ENCODE measurements around the gene REG3G.

REG3G gene

DNA sequence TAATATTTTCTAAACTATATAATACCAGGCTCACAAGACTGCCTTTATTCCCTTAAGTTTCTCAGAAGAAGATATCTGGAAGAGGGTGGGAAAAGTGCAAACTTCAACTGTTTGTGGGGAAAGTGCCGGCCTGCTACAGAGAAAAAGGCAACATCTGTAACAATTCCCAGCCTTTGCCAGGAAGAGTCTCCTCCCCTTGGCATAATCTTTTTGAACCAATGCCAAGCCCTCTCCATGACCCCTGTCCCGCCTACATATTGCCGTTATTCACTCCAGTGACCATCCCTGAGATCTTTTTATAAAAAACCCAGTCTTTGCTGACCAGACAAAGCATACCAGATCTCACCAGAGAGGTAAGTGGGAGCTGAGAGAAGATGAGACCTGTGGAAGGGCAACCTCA, at the start of gene REG3G:
Gene REG3G, plus strand, starts transcription at position 282 of the 400 bp plus-strand sequence. CDS start 392 bp downstream, outside the sequence.
- no peak within 1 kb of the TSS for H3K9ac ChIP-seq (ENCODE audit: low read length)
- no peaks in the 10 kb centered on the region for H3K9me3 ChIP-seq (ENCODE audit: control insufficient read depth, low read length)
- H3K4me3 ChIP-seq (ENCODE audit: low read length) = no peak within 1 kb of the TSS
- H3K4me1 ChIP-seq (ENCODE audit: control insufficient read depth, insufficient read depth, low read length) = no peaks in the 10 kb centered on the region
- no peaks in the 10 kb centered on the region for H3K36me3 ChIP-seq (ENCODE audit: control insufficient read depth, insufficient read depth, low read length, severe bottlenecking)
- H3K27me3 ChIP-seq (replicated peaks; ENCODE audit: control insufficient read depth, insufficient read depth, low read length) = no peaks in the 10 kb centered on the region
- no peak for DNase-seq (ENCODE audit: low read depth)

DNA sequence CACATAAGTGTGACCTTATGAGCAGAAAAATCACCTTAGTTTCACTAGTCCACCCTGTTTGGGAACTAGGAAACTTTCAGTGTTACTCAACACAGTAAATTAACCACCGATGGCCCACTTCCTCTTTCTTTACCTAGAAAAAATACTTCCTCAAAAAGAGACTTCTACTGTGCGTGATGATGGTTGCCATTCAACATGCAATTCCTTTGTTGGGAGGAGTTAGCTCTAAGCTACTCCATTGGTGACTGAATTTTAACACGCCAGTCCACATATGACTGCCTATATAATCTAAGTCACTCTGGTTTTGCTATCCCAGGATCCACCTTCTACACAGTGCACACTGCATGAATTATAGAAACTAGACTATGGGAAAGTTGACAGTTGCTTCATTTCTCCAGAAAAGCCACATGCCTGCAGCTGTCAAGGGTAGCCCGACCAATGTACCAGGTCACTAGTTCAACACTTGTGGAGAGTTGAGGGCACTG, 47.8 kb upstream of the REG3G start:
- DNase-seq (ENCODE audit: low read depth) = no peak
- Histone ChIP-seq H3K27me3 (replicated peaks; ENCODE audit: control insufficient read depth, insufficient read depth, low read length) (peaks cover 23% of the 10 kb centered on the region), H3K36me3 (ENCODE audit: control insufficient read depth, insufficient read depth, low read length, severe bottlenecking) (no peaks in the 10 kb centered on the region)

DNA sequence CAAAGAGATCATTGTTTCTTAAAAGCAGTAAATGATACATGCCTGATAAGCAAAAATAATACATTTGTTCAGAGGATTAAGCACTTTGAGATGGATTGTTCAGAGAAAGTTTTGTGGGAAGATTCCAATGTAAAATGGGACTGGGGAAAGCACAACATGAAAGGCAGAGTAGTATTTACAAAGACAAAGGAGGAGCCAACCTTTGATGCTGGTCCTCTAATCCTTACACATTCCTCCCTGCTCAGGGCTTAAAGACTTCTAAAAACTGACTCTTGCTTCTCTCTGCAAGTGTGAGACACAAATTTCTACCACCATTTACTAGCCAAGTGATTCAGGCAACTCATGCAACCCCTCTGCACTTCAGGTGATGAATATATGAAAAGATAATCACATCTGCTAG, 47.2 kb upstream of the REG3G start:
- Histone ChIP-seq H3K9me3 (ENCODE audit: control insufficient read depth, low read length) (no peaks in the 10 kb centered on the region), H3K36me3 (ENCODE audit: control insufficient read depth, insufficient read depth, low read length, severe bottlenecking) (no peaks in the 10 kb centered on the region), H3K4me1 (ENCODE audit: control insufficient read depth, insufficient read depth, low read length) (no peaks in the 10 kb centered on the region), H3K4me3 (ENCODE audit: low read length) (no peak overlapping the region), H3K27me3 (replicated peaks; ENCODE audit: control insufficient read depth, insufficient read depth, low read length) (peaks cover 28% of the 10 kb centered on the region), H3K9ac (ENCODE audit: low read length) (no peak overlapping the region)
- DNase-seq (ENCODE audit: low read depth) = no peak

More for the DNA sequence above, 47.8 kb upstream of the REG3G start:
- Histone ChIP-seq H3K4me1 (ENCODE audit: control insufficient read depth, insufficient read depth, low read length) (no peaks in the 10 kb centered on the region), H3K4me3 (ENCODE audit: low read length) (no peak overlapping the region), H3K9ac (ENCODE audit: low read length) (no peak overlapping the region), H3K9me3 (ENCODE audit: control insufficient read depth, low read length) (no peaks in the 10 kb centered on the region)

DNA sequence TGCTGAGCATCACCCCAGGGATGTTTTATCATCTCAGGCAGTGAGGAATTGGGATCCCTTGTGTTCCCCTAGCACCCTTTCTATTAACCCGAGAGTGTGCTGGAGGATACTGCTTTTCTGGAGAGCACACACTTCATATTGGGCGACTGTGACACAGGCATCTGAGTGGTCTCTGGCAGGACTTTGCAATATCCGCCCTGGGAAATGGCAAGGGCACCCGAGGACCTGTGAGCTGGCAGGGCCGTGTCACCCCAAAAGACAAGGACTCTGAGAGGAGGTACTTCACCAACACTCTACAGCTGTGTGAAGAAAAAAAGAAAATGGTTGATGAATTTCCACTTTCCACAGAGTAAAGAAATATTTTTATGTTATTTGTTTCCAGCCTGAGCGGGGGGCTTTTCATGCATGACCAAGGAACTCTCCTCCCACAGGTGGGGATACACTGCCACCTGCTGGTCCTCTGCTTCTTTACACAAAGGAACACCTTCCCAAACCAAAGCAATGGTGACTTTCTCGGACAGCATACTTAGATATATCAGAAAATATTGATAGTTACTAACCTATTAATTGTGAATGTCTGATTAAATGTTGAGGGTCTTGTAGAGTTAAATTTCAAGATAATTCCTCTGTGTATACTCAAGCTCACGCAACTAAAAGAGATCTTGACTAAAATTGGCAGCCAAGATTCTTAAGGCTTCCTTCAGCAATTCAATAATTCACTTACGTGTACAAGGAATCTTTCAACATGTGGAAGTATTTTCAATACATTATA, 45.9 kb upstream of the REG3G start:
- Histone ChIP-seq H3K4me3 (ENCODE audit: low read length) (no peak overlapping the region), H3K36me3 (ENCODE audit: control insufficient read depth, insufficient read depth, low read length, severe bottlenecking) (no peaks in the 10 kb centered on the region), H3K4me1 (ENCODE audit: control insufficient read depth, insufficient read depth, low read length) (no peaks in the 10 kb centered on the region), H3K9ac (ENCODE audit: low read length) (no peak overlapping the region), H3K9me3 (ENCODE audit: control insufficient read depth, low read length) (no peaks in the 10 kb centered on the region), H3K27me3 (replicated peaks; ENCODE audit: control insufficient read depth, insufficient read depth, low read length) (peaks cover 28% of the 10 kb centered on the region)
- DNase-seq (ENCODE audit: low read depth) = no peak

DNA sequence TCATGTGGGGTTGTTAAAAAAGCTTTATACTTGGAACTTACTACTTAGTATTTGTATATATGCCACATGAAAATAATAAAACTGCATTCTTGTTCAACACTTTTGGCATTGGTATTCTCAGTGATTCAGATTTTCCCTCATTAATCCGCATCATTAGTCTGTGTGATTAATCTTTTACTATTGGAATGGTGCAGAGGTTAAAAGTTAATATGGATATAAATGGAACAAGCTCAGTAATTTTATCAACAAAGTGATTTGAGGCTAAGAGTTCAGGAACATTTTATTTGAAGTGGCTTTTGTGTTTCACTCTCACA, 45.4 kb upstream of the REG3G start:
- H3K9ac ChIP-seq (ENCODE audit: low read length) = no peak overlapping the region
- no peaks in the 10 kb centered on the region for H3K9me3 ChIP-seq (ENCODE audit: control insufficient read depth, low read length)
- H3K27me3 ChIP-seq (replicated peaks; ENCODE audit: control insufficient read depth, insufficient read depth, low read length) = peaks cover 28% of the 10 kb centered on the region
- no peaks in the 10 kb centered on the region for H3K36me3 ChIP-seq (ENCODE audit: control insufficient read depth, insufficient read depth, low read length, severe bottlenecking)
- DNase-seq (ENCODE audit: low read depth) = no peak
- H3K4me1 ChIP-seq (ENCODE audit: control insufficient read depth, insufficient read depth, low read length) = no peaks in the 10 kb centered on the region
- H3K4me3 ChIP-seq (ENCODE audit: low read length) = no peak overlapping the region

DNA sequence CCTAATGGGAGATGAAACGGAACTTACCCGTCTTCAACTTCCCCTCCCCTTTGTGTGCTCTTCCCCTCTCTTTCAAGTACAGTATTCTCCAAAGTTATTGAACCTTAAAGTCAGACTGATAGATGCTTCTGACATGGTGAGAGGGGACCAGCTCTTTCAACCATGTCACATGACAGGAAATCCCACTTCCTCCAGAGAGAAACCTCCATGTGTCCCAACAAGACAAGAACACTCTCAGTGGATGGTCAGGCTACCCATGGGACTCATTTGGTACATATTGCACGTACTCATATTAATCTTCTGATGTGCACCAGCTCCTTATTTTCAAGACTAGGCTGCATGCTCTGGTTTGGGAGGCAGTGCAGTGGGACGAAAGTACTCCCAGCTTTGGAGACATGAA, 44.6 kb upstream of the REG3G start:
- DNase-seq (ENCODE audit: low read depth) = no peak
- Histone ChIP-seq H3K9ac (ENCODE audit: low read length) (no peak overlapping the region), H3K4me3 (ENCODE audit: low read length) (no peak overlapping the region), H3K36me3 (ENCODE audit: control insufficient read depth, insufficient read depth, low read length, severe bottlenecking) (no peaks in the 10 kb centered on the region), H3K4me1 (ENCODE audit: control insufficient read depth, insufficient read depth, low read length) (no peaks in the 10 kb centered on the region), H3K27me3 (replicated peaks; ENCODE audit: control insufficient read depth, insufficient read depth, low read length) (peaks cover 28% of the 10 kb centered on the region), H3K9me3 (ENCODE audit: control insufficient read depth, low read length) (no peaks in the 10 kb centered on the region)

DNA sequence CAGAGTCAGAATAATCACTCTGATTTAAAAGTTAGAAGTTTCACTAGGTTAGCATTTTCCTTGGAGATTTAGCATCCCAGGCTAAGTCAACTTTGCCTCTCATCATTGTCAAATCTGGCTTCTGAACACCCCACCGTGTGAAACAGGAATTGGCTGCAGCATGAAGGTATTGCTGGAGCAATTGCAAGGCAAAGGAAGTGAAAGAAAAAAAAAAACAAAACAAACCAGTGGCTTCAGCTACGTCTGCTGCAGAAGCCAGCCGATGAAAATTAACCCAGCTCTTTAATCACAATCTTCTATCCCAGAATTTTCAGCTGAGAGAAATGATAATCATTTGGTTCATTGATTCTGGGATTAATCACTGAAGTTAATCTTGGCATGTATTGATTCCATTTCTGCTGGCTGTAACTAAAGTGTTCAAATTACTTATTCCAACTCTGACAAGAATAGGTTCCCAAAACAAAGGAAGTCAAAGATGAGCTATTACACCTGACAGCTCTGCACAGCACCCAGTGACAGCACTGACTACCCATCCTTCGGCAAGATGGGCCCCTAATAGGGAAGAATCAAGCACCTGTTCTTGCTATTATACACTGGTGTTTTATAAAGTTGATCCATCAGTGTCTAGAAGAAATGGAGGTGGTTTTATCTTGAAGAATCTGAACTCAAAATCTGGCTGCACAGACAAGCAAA, 42.7 kb upstream of the REG3G start:
- H3K36me3 ChIP-seq (ENCODE audit: control insufficient read depth, insufficient read depth, low read length, severe bottlenecking) = no peaks in the 10 kb centered on the region
- H3K4me3 ChIP-seq (ENCODE audit: low read length) = no peak overlapping the region
- no peaks in the 10 kb centered on the region for H3K9me3 ChIP-seq (ENCODE audit: control insufficient read depth, low read length)
- H3K27me3 ChIP-seq (replicated peaks; ENCODE audit: control insufficient read depth, insufficient read depth, low read length) = peaks cover 28% of the 10 kb centered on the region
- DNase-seq (ENCODE audit: low read depth) = no peak
- H3K4me1 ChIP-seq (ENCODE audit: control insufficient read depth, insufficient read depth, low read length) = no peaks in the 10 kb centered on the region
- no peak overlapping the region for H3K9ac ChIP-seq (ENCODE audit: low read length)

DNA sequence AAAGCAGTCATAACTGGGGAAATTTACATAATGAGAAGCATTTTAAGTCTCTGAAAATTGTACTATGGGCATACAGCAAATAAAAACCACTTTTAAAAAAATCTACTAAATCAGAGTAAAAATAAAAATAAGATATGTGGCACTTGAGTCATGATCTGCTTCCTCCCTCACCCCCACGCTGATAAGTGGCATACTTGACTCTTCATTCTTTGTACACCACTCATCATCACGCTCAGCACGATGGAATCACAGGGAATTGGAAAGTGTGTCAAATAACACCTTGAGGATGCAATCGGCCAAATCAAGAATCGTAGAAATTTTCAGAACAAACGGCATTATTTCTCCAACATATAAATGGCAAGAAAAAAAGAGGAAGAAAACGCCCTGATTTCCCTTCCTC, 41.1 kb upstream of the REG3G start:
- H3K9ac ChIP-seq (ENCODE audit: low read length) = no peak overlapping the region
- no peaks in the 10 kb centered on the region for H3K4me1 ChIP-seq (ENCODE audit: control insufficient read depth, insufficient read depth, low read length)
- H3K4me3 ChIP-seq (ENCODE audit: low read length) = no peak overlapping the region
- H3K9me3 ChIP-seq (ENCODE audit: control insufficient read depth, low read length) = no peaks in the 10 kb centered on the region
- H3K36me3 ChIP-seq (ENCODE audit: control insufficient read depth, insufficient read depth, low read length, severe bottlenecking) = no peaks in the 10 kb centered on the region
- DNase-seq (ENCODE audit: low read depth) = no peak
- peaks cover 24% of the 10 kb centered on the region for H3K27me3 ChIP-seq (replicated peaks; ENCODE audit: control insufficient read depth, insufficient read depth, low read length)

DNA sequence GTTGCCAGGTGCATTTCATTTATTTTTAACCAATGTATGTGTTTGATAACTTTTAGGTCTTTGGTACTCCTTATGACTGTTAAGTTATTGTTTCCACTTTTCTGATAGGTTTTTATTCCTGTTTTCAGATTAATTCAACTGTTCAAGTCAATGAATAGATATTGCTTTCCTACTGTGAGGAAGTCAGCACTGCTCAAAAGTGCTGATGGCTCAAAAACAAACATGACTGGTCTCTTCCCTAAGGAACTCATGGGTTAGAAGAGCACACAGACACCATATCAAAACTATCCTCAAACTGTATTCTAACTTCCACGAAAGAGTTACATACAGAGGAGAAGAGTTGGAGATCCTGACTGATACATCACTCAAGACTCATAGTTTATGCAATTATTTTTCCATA, 39.9 kb upstream of the REG3G start:
- Histone ChIP-seq H3K27me3 (replicated peaks; ENCODE audit: control insufficient read depth, insufficient read depth, low read length) (peaks cover 24% of the 10 kb centered on the region), H3K9me3 (ENCODE audit: control insufficient read depth, low read length) (no peaks in the 10 kb centered on the region), H3K9ac (ENCODE audit: low read length) (no peak overlapping the region), H3K4me3 (ENCODE audit: low read length) (no peak overlapping the region), H3K4me1 (ENCODE audit: control insufficient read depth, insufficient read depth, low read length) (no peaks in the 10 kb centered on the region), H3K36me3 (ENCODE audit: control insufficient read depth, insufficient read depth, low read length, severe bottlenecking) (no peaks in the 10 kb centered on the region)
- DNase-seq (ENCODE audit: low read depth) = no peak

DNA sequence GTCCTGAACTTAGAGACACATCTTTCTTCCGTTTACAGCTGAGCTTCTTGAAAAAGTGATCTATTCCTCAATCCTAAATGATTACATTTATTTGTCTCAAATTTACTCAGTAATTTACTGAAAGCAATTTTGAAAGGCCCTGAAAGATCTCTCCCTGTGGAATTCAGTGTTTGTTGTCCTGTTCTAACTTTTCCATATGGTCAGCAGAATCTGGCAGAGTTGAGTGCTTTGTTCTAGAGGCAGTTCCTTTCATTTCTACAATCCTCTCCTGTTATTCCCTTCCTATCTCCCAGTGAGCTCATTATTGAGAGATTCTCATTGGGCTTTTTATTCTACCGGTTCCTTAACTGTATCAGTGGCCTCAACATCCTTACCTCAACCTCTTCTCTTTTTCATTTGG, 36.5 kb upstream of the REG3G start:
- no peaks in the 10 kb centered on the region for H3K36me3 ChIP-seq (ENCODE audit: control insufficient read depth, insufficient read depth, low read length, severe bottlenecking)
- no peaks in the 10 kb centered on the region for H3K4me1 ChIP-seq (ENCODE audit: control insufficient read depth, insufficient read depth, low read length)
- H3K27me3 ChIP-seq (replicated peaks; ENCODE audit: control insufficient read depth, insufficient read depth, low read length) = peaks cover 13% of the 10 kb centered on the region
- H3K4me3 ChIP-seq (ENCODE audit: low read length) = no peak overlapping the region
- H3K9me3 ChIP-seq (ENCODE audit: control insufficient read depth, low read length) = no peaks in the 10 kb centered on the region
- no peak overlapping the region for H3K9ac ChIP-seq (ENCODE audit: low read length)
- no peak for DNase-seq (ENCODE audit: low read depth)

DNA sequence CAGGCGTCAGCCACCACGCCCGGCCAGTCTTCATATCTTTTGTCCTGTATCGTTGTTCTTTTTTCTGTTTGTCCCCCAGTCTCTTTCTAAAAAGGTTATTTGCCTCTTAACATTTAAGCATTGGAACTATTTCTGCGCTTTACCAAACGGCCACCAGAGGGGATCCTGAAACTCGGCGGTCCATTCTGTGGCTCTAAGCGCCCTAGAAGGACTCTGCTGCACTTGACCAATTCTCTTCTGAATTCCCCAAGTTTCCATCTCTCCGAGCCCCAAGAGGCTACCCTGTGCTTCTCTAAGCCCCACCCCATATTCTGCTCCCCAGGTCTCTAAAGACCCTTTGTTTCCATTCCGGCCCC, 33.1 kb upstream of the REG3G start:
- DNase-seq (ENCODE audit: low read depth) = no peak
- H3K4me3 ChIP-seq (ENCODE audit: low read length) = no peak overlapping the region
- no peaks in the 10 kb centered on the region for H3K9me3 ChIP-seq (ENCODE audit: control insufficient read depth, low read length)
- H3K27me3 ChIP-seq (replicated peaks; ENCODE audit: control insufficient read depth, insufficient read depth, low read length) = peaks cover 33% of the 10 kb centered on the region
- no peak overlapping the region for H3K9ac ChIP-seq (ENCODE audit: low read length)
- no peaks in the 10 kb centered on the region for H3K36me3 ChIP-seq (ENCODE audit: control insufficient read depth, insufficient read depth, low read length, severe bottlenecking)
- H3K4me1 ChIP-seq (ENCODE audit: control insufficient read depth, insufficient read depth, low read length) = no peaks in the 10 kb centered on the region

Data from adipocyte (in vitro differentiated cells).